HG03103 (cell line): ENCODE measurements around the gene EGFR.

Experiments used
- ATAC-seq: cut with Tn5 transposase; IDR thresholded peaks from one replicate; pipeline ENCODE4 v1.9.1; 2021; ENCODE audit warnings: low read depth; ENCODE audit not compliant: unreplicated experiment

EGFR gene

GRCh38 chr7:55120074-55120473 is 101.3 kb downstream of the EGFR start:
- no peak for ATAC-seq

GRCh38 chr7:55120501-55121198 is 101.8 kb downstream of the EGFR start:
- ATAC-seq: no peak

- no peak for ATAC-seq
Measured at GRCh38 chr7:55121249-55121648, 102.4 kb downstream of the EGFR start.

GRCh38 chr7:55122263-55122662 is 103.4 kb downstream of the EGFR start:
- no peak for ATAC-seq

- no peak for ATAC-seq
Measured at GRCh38 chr7:55124989-55125875, 106.4 kb downstream of the EGFR start.

- no peak for ATAC-seq
Measured at GRCh38 chr7:55127135-55127551, 108.3 kb downstream of the EGFR start.

- no peak for ATAC-seq
Measured at GRCh38 chr7:55127622-55128081, 108.8 kb downstream of the EGFR start.

GRCh38 chr7:55128693-55129394 is 110.0 kb downstream of the EGFR start:
- no peak for ATAC-seq

- ATAC-seq: no peak
Measured at GRCh38 chr7:55129541-55130394, 111.0 kb downstream of the EGFR start.

GRCh38 chr7:55130395-55131141 is 111.8 kb downstream of the EGFR start:
- ATAC-seq: no peak

GRCh38 chr7:55131142-55131929 is 112.5 kb downstream of the EGFR start:
- ATAC-seq: no peak

GRCh38 chr7:55132550-55132889 is 113.7 kb downstream of the EGFR start:
- no peak for ATAC-seq

GRCh38 chr7:55132890-55133551 is 114.2 kb downstream of the EGFR start:
- no peak for ATAC-seq

GRCh38 chr7:55133630-55134358 is 115.0 kb downstream of the EGFR start:
- no peak for ATAC-seq

GRCh38 chr7:55134359-55134725 is 115.5 kb downstream of the EGFR start:
- no peak for ATAC-seq

GRCh38 chr7:55134786-55135185 is 116.0 kb downstream of the EGFR start:
- no peak for ATAC-seq

- ATAC-seq: no peak
Measured at GRCh38 chr7:55135462-55135861, 116.6 kb downstream of the EGFR start.

GRCh38 chr7:55138663-55139062 is 119.8 kb downstream of the EGFR start:
- ATAC-seq: no peak
